DMS 273 (cell line): ENCODE measurements around the gene MYO3B.

Experiments
- DNase-seq: peaks from one replicate; lab custom pipeline; 2025; ENCODE audit not compliant: unreplicated experiment; lab: John Stamatoyannopoulos, UW

MYO3B gene

GRCh38 chr2:170159060-170159459, 18.9 kb upstream of the MYO3B start:
- no peak for DNase-seq

- no peak for DNase-seq
Observed at GRCh38 chr2:170161516-170162270, 16.3 kb upstream of the MYO3B start.

GRCh38 chr2:170162271-170162632, 15.7 kb upstream of the MYO3B start:
- DNase-seq = no peak

GRCh38 chr2:170163411-170164065, 14.4 kb upstream of the MYO3B start:
- peak; percentile 28 for DNase-seq

GRCh38 chr2:170165129-170165528, 12.8 kb upstream of the MYO3B start:
- no peak for DNase-seq

- DNase-seq = no peak
Observed at GRCh38 chr2:170166735-170167134, 11.2 kb upstream of the MYO3B start.

- DNase-seq = peak; percentile 93
Observed at GRCh38 chr2:170170281-170171040, 7.5 kb upstream of the MYO3B start.

GRCh38 chr2:170176212-170176611, 1.7 kb upstream of the MYO3B start:
- peak; percentile 27 for DNase-seq

GRCh38 chr2:170180031-170180566, 2.2 kb downstream of the MYO3B start:
- DNase-seq = no peak

- DNase-seq = no peak
Observed at GRCh38 chr2:170181602-170182001, 3.7 kb downstream of the MYO3B start.

- no peak for DNase-seq
Observed at GRCh38 chr2:170185319-170185718, 7.4 kb downstream of the MYO3B start.

GRCh38 chr2:170189757-170190156, 11.8 kb downstream of the MYO3B start:
- no peak for DNase-seq

GRCh38 chr2:170190172-170190571, 12.2 kb downstream of the MYO3B start:
- DNase-seq = no peak

- DNase-seq = peak; percentile 5
Observed at GRCh38 chr2:170191166-170191866, 13.4 kb downstream of the MYO3B start.

- DNase-seq = no peak
Observed at GRCh38 chr2:170196963-170197362, 19.0 kb downstream of the MYO3B start.

GRCh38 chr2:170201275-170201674, 23.3 kb downstream of the MYO3B start:
- DNase-seq = peak; percentile 22

- no peak for DNase-seq
Observed at GRCh38 chr2:170201734-170202393, 23.9 kb downstream of the MYO3B start.

- no peak for DNase-seq
Observed at GRCh38 chr2:170202437-170202836, 24.5 kb downstream of the MYO3B start.

- no peak for DNase-seq
Observed at GRCh38 chr2:170204298-170204951, 26.5 kb downstream of the MYO3B start.

- no peak for DNase-seq
Observed at GRCh38 chr2:170206246-170206645, 28.3 kb downstream of the MYO3B start.
